Activated CD8-positive, alpha-beta memory T cell treated with anti-CD3 and anti-CD28 coated beads, Interleukin-2, amount 50 U/mL, for 4 hours (primary cell): ENCODE measurements around the gene WDFY4.

ENCODE experiments used
- DNase-seq: peaks from one replicate; pipeline ENCODE4 v3.0.0-alpha.2; 2020

The WDFY4 gene

DNA sequence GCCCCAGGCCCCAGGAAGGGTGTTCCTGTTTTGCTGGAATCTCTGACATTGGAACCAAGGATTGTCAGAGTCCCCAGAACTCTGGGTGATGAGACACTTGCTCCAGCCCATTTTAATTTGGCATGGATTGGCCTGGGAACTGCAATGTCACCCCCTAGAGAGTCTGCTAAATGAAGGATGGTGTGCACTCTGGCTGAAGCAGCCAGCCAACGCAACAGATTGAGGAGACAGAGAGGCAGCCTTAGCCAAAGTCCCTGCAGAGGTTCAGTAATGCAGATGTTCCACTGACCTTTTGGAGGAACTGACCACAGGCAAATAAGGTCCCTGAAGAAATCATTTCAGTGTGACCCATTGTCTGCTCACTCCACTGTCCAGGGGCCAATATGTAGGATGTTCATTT lies 241.6 kb downstream of the WDFY4 start:
- DNase-seq, result no peak

DNA sequence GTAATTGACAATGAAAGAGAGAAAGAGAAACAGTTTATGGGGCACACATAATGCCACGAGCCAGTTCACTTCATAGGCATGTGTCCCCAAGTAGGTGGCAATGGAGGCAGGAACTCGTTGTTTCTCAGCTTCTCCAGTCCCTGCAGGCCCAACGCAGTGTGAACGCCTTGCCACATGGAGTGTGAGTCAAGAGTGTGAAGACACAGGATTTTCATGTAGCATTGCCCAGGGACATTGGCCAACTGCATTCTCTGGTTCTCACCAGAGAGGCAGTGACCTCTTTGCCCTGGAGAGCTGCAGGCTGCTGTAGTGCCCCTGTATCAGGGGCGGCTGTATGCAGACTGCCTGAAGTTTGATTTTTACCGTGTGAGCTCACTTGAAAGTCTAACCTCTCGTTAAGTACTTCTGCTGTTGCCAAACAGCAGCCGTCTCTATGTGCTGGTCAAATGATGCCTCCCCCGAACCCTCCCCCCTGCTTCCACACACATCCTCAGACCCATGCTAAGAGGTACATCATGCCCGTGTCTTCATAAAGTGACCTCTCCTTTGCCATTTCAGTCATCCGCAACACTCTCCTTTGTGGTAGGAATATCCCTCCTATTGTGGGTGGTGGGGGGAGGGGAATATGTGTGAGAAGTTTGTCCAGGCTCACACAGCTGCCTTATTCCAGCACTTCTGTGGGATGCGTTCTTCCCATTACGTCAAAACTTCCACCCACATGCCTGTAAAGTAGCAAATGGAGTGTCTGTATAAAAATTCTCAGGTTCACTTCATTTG lies 242.3 kb downstream of the WDFY4 start:
- no peak for DNase-seq

DNA sequence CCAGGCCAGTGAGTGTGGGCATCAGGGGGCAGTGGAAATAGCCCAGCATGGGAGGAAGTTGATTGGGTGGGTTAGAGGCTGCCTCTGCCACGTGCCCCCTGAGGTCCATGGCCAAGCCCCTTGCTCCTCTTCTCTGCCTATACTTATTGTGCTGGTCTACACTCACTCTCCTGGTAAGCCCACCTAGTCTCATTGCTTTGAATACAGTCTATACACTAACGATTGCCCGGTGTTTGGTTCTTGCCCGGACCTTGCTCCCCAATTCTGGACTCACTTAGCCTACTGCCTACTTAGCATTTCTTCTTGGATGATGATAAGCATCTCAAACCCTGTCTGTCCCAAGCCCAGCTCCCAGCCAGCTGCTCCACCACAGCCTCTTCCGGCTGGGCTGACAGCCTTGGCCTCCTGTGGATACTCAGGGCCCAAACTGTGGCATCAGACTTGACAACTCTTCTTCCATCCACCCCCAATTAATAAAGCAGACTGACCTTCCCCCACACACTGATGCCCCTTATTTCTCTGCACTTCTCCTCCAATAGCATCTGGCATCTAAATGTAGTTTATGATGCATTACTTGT lies 244.8 kb downstream of the WDFY4 start:
- no peak for DNase-seq

DNA sequence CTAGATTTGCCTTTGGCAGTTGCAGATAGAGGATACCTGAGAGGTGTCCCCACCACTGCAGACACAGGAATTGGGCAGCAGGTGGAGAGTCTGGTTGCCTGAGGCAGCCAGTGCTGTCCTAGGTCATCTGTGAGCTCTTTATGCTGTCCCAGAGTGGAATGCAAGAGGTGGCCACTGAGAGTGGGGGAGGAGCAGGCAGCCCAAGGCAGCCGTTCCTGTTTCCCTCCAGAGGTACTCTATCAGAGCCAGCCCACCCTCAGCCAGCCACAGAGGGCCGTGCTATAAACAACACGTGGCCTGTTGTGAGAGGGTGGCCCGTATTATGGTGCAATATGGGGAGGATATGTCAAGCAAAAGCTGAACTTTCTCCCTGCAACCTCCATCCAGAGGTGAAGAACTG lies 246.5 kb downstream of the WDFY4 start:
- DNase-seq, result no peak

GRCh38 chr10:48932831-48933664 lies 248.4 kb downstream of the WDFY4 start:
- DNase-seq, result no peak

DNA sequence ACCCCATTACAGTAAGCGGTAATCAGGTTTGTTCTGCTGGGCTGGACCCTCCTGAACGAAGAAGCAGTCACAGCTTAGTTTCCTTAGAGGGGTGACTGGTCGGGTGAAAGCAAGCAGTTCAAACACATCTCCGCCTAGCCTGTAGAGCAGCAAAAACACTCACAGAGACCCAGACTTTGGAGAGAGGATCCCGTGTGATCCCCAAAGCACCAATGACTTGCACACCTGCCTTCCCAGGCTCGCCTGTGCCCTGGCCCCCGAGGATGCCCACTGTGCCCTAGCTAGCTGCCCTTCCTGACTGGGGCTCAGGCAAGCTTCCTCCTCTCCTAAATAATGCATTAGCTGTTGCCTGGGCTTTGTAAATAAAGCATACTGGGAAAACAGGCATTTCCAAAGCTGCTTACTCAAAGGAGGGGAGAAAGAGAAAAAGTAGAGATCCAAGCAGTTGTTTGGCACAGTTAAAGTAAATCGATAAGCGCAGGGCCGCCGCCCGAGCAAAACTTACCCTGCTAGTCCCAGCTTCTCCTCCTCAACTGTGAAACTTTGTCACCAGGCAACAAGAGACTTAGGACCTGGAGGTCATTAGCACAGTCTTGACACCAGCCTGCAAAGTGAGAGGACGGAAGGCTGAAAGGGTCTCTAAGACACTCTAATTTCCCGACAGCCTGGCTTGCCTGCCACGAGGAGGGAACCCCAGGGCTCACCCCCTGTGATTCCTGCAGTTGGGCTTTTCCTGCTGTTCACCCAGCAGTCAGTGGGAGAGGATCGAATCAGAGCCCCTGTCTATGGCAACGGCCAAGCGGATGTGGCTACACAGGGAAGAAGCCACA lies 250.2 kb downstream of the WDFY4 start:
- DNase-seq, result no peak

- DNase-seq, result no peak
Observed at GRCh38 chr10:48935577-48935976, 250.9 kb downstream of the WDFY4 start.

GRCh38 chr10:48937796-48938195 lies 253.1 kb downstream of the WDFY4 start:
- no peak for DNase-seq

DNA sequence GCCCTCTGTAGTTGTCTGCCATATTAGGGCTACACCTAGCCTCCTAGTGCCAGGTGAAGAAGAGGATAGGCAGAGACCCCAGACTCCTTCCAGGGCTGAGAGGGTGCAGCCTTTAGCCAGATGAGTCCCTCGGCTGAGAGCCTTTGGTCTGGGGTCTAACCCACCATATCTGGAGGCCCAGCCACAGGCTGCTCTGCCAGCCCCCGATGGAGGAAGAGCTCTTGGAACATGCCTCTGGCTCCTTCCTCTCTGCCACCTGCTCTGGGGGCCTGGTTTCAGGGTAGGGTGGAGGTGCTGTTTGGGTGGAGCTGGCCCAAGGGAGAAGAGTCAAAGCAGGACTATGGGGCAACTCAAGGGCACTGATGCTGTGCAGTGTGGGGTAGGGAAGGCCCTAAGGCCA lies 253.6 kb downstream of the WDFY4 start:
- DNase-seq, result no peak

GRCh38 chr10:48938990-48939536 lies 254.4 kb downstream of the WDFY4 start:
- no peak for DNase-seq

DNA sequence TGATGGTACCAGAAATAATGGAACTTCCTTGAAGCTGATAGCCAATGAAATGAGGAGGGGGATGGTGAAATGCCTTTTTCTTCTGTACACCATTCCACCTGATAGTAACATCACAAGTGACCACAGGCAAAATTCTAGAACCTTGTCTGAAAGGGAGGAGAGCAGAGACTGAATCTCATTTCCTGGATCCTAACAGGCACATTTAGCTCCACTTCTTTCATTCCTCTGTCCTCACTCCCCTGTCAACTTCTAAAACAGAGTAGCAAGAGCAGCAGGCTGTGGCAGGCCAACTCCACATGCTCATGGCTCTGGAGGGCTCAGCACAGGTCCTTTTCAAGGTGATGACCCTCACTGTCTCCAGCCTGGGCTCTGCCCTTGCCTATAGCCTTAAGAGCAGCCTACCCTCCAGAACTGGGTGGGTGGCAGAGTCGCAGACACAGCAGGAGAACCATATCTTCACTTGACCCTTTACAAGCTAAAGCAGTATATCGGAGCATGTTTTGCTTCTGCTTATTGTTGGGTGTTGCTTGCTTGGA lies 255.2 kb downstream of the WDFY4 start, which contains the start of gene LRRC18:
LRRC18 (minus strand) TSS at position 51 of the 536 bp plus-strand sequence. CDS start 25,685 bp downstream, outside the sequence.
- DNase-seq, result no peak

DNA sequence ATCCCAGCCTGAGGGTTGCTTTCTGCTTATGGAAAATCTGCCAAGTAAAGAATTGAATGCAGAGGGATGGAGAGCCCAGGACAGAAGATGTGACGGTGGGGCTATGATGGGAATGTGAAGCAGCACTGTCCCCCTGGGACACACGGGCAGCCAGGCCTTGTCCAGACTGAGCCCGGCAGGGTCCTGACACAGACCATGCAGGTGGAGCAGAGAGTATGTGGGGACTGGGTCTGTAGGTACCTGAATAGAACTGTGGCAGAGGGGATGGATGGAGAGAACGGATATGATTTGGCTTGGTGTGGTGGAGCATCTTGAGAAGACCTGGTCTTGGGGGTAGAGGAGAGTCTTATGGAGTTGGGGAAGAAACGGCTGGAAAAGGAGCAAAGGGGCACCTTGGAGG lies 255.7 kb downstream of the WDFY4 start:
- no peak for DNase-seq

DNA sequence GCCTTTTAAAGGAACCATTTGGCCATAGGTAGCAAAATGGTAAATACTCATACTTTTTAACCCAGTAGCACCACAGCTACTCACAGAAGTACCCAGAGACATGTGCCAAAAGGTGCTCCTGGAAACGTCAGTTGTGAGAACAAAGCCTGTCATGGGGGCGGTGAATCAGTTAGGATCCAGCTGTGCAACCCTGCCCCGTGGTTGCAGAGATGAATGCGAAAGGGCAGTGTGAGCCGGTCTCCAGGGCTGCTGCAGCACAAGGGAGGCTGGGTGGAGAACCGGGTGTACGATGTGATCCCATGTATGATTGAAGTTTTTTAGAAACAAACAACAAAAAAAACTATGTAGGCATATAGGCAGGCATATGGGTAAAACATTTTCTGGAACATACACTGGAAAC lies 256.3 kb downstream of the WDFY4 start:
- no peak for DNase-seq

GRCh38 chr10:48941427-48942075 lies 256.9 kb downstream of the WDFY4 start:
- no peak for DNase-seq

DNA sequence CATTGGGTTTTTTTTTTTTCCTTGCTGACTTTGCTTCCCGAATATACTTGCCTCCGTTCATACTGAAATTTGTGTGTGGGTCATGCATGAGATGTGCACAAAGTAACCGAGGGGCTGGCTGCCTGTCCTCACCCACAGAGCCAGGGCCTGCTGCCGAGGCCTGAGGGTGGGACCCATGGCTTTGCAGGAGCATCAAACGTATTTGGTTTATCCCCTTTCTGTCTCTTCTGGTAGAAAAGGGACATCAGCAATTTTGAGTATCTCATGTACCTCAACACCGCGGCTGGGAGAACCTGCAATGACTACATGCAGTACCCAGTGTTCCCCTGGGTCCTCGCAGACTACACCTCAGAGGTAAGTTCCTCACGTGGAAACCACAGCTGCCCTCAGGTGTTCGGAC lies 258.4 kb downstream of the WDFY4 start:
- no peak for DNase-seq

DNA sequence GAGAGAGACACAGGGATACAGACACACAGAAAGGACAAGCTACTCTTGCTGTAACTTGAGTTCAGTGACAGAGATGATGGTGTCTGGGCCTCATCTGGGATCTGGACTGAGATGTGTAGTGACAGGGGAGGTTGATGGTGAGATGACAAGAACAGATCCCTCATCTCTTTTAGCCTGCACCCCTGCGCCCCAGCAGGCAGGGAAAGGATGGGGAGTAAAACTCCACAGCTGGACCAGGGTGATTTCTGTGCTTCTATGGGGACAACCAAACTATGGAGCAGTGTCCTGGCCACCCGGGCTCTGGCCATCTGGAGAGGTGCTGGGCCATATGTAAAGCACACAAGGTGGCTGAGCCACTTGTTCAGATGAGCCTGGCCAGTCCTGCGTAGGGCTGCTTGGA lies 259.5 kb downstream of the WDFY4 start:
- DNase-seq, result no peak

DNA sequence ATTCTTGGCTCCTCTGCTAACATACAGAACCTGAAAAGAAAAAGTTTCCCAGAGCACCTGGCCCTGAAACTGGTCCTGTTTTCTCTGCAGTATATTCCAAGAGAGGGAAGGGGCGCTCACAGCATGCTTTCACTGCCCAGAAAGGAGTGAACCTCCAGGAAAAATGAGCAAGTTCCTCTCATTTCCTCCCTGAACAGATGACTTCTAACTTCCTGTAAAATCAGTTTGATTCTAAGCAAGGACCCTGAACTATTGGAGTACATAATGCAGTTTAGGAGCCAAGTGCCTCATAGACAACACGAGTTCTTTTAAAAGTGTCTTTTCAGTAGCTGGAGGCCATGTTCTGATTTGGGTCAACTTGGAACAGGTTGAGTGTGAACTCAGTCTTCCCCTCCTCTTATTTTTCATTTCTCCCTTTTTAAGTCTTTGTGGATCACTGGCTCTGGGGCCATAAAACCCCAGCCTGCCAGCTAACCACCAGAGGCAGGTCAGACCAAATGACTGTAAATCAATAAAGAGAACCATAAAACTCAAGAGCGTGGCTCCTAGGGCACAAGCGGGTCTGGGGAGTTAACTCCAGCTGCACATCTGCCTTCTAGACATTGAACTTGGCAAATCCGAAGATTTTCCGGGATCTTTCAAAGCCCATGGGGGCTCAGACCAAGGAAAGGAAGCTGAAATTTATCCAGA lies 260.9 kb downstream of the WDFY4 start:
- DNase-seq, result no peak

GRCh38 chr10:48946332-48946731 lies 261.7 kb downstream of the WDFY4 start:
- no peak for DNase-seq

DNA sequence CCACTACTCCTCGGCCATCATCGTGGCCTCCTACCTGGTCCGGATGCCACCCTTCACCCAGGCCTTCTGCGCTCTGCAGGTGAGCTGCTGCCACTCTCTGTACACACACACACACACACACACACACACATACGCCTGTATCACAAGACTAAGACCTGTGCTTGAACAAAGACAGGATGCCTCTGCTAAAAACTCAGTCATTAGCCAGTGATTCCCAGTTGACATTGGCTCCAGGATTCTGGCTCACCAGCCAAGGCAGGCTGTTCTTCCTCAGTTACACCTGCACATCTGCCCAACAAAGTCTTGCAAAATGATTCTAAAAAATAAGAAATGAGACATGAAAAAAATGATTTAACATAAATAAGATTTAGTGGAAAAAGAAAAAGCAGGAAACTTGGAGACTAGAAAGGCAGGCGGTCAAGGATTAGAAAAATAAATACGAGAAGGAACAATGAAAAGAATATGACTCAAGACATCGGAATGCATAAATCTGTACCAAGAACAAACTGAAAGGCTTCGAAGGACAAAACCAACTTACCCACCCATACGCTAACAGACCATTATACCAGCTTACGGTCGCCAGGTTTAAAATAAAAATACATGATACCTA lies 262.3 kb downstream of the WDFY4 start:
- no peak for DNase-seq

DNA sequence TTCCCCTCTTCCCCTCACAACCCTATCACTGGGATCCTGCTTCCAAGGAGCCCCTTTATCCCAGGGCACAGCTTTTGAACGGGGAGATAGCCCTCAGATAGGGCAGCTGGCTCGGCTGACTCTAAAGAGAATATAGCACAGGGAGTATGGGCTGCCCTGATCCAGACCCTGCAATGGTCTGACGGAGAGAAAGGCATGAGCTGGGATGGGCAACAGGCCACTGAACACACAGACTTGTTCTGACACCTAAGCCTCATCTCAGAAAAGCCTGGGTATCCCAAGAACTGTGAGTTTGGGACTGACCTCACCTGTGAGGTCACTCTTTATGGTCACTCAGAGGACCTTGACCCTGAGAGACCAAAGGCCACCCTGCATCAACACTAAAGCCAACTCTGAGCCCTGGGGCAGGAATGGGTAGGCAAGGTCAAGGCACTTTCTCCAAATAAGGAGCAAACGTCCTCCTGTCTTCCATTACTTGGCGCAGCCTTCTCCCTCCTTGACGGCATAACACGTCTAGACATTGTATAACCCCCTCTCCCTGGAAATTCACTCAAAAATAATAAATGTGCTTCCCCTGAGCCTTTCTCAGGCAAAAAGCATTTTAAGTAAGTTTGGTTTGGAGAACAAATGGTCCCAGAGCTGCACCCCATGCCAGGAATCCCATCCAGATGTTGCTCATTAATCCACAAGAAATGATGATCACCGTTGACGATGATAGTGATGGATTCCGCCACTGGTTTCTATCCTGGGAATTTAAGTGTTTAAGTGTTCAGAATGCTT lies 263.2 kb downstream of the WDFY4 start:
- no peak for DNase-seq
